ENCODE results near the gene CCN5.

The CCN5 gene

DNA sequence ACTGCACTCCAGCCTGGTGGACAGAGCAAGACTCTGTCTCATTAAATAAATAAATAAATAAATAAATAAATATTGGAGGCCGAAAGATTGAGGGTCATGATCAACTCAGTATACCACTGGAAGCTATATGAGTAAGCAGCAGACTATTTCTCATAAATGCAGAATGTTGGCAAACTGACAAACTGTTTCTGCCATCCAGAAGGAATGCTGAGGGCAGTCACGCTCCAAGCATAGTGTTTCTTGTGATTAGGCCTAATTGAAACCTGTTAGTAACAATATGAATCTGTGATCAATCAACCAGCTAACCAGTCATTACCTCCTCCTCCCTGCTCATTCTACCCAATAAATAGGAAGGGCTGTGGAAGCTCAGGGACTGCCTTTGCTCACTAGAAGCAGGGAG, 15.3 kb downstream of the CCN5 start:
- Mint-ChIP-seq H3K4me1 (ENCODE audit: low read depth) (peaks cover 15% of the 10 kb centered on the region), H3K27ac (no peak overlapping the region), H3K27me3 (peaks cover 3% of the 10 kb centered on the region), H3K9me3 (no peaks in the 10 kb centered on the region), H3K36me3 (ENCODE audit: low read depth) (no peaks in the 10 kb centered on the region), H3K4me3 (no peak overlapping the region)
- intact Hi-C loops (cut with micrococcal nuclease): no loop called here

- no peak overlapping the region for H3K27ac Mint-ChIP-seq
- H3K4me3 Mint-ChIP-seq: no peak overlapping the region
- no peaks in the 10 kb centered on the region for H3K36me3 Mint-ChIP-seq (ENCODE audit: low read depth)
- H3K4me1 Mint-ChIP-seq (ENCODE audit: low read depth): peaks cover 22% of the 10 kb centered on the region
- H3K9me3 Mint-ChIP-seq: peaks cover 10% of the 10 kb centered on the region
- intact Hi-C loops (cut with micrococcal nuclease): no loop called here
- H3K27me3 Mint-ChIP-seq: peaks cover 3% of the 10 kb centered on the region
Measured at GRCh38 chr20:44731657-44732056, 16.5 kb downstream of the CCN5 start.

- Mint-ChIP-seq H3K27me3 (peaks cover 3% of the 10 kb centered on the region), H3K9me3 (peaks cover 13% of the 10 kb centered on the region), H3K4me3 (no peak overlapping the region), H3K4me1 (ENCODE audit: low read depth) (peaks cover 22% of the 10 kb centered on the region), H3K27ac (no peak overlapping the region), H3K36me3 (ENCODE audit: low read depth) (no peaks in the 10 kb centered on the region)
- intact Hi-C loops (cut with micrococcal nuclease): no loop called here
Measured at GRCh38 chr20:44732327-44732726, 17.2 kb downstream of the CCN5 start.

DNA sequence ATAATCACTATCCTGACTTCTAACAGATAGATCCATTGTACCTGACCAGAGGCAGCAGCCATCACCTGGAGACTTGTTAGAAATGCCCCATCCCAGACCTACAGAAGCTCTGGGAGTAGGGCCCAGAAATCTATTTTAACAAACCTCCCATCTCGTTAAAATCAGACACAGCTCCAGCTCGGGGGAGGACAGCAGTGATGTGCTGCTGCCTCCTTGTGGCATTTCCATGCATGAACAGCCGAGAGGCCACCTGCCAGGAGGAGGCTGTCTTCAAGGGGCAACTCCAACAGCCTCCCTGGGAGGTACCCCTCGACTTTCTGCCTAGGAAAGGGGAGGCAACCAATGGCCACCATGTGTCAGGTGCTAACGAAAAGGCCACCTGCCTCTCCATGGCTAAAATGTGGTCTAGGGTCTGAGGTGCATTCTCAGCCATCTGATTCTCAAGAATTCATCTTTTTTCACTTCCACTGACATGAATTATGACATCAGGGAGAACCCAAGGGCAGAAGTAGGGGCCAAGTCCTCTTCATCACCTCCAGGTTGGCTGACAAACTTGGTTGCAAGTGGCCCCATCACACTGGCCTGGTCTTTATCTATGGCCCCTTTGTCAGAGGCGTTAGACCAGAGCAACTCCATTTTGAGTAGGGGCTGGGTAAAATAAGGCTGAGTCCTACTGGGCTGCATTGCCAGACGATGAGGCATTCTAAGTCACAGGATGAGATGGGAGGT, 18.3 kb downstream of the CCN5 start:
- Mint-ChIP-seq H3K36me3 (ENCODE audit: low read depth) (no peaks in the 10 kb centered on the region), H3K27me3 (peaks cover 3% of the 10 kb centered on the region), H3K4me1 (ENCODE audit: low read depth) (peaks cover 21% of the 10 kb centered on the region), H3K27ac (no peak overlapping the region), H3K9me3 (peaks cover 13% of the 10 kb centered on the region), H3K4me3 (no peak overlapping the region)
- intact Hi-C loops (cut with micrococcal nuclease): loop anchor here (1.0 kb wide), 1 partner anchor 48 kb away; no protein-coding TSS in a partner anchor

DNA sequence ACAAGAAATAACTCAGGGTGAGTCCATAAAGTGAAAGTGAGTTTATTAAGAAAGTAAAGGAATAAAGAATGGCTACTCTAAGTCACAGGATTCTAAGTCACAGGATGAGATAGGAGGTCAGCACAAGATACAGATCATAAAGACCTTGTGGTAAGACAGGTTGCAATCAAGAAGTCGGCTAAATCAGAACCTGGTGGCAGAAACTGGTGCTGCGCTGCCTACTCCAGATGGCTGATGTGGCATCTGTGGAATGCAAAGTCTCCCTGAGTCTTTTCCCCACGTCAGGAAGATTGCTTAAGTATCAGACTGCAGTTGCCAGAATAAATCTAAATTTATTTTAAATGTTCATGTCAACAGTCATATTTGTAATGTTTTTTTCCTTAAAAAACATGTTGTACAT, 19.8 kb downstream of the CCN5 start:
- peaks cover 14% of the 10 kb centered on the region for H3K4me1 Mint-ChIP-seq (ENCODE audit: low read depth)
- H3K9me3 Mint-ChIP-seq: peaks cover 13% of the 10 kb centered on the region
- intact Hi-C loops (cut with micrococcal nuclease): no loop called here
- H3K36me3 Mint-ChIP-seq (ENCODE audit: low read depth): no peaks in the 10 kb centered on the region
- no peak overlapping the region for H3K4me3 Mint-ChIP-seq
- H3K27ac Mint-ChIP-seq: no peak overlapping the region
- H3K27me3 Mint-ChIP-seq: peaks cover 2% of the 10 kb centered on the region

- peak overlapping the region; percentile 85 for H3K27ac Mint-ChIP-seq
- H3K9me3 Mint-ChIP-seq: peaks cover 13% of the 10 kb centered on the region
- H3K4me1 Mint-ChIP-seq (ENCODE audit: low read depth): peaks cover 14% of the 10 kb centered on the region
- no peaks in the 10 kb centered on the region for H3K36me3 Mint-ChIP-seq (ENCODE audit: low read depth)
- peaks cover 3% of the 10 kb centered on the region for H3K27me3 Mint-ChIP-seq
- peak overlapping the region; percentile 51 for H3K4me3 Mint-ChIP-seq
- intact Hi-C loops (cut with micrococcal nuclease): no loop called here
Measured at GRCh38 chr20:44735816-44736169, 20.6 kb downstream of the CCN5 start.

GRCh38 chr20:44736170-44737021, 21.2 kb downstream of the CCN5 start:
- H3K4me3 Mint-ChIP-seq: peak overlapping the region; percentile 51
- intact Hi-C loops (cut with micrococcal nuclease): no loop called here
- peaks cover 13% of the 10 kb centered on the region for H3K9me3 Mint-ChIP-seq
- H3K36me3 Mint-ChIP-seq (ENCODE audit: low read depth): no peaks in the 10 kb centered on the region
- H3K4me1 Mint-ChIP-seq (ENCODE audit: low read depth): peaks cover 14% of the 10 kb centered on the region
- H3K27ac Mint-ChIP-seq: peak overlapping the region; percentile 85
- H3K27me3 Mint-ChIP-seq: peaks cover 5% of the 10 kb centered on the region

- no peaks in the 10 kb centered on the region for H3K36me3 Mint-ChIP-seq (ENCODE audit: low read depth)
- peaks cover 13% of the 10 kb centered on the region for H3K9me3 Mint-ChIP-seq
- peaks cover 10% of the 10 kb centered on the region for H3K27me3 Mint-ChIP-seq
- peaks cover 14% of the 10 kb centered on the region for H3K4me1 Mint-ChIP-seq (ENCODE audit: low read depth)
- no peak overlapping the region for H3K4me3 Mint-ChIP-seq
- H3K27ac Mint-ChIP-seq: no peak overlapping the region
- intact Hi-C loops (cut with micrococcal nuclease): no loop called here
Measured at GRCh38 chr20:44737116-44737515, 21.9 kb downstream of the CCN5 start.

DNA sequence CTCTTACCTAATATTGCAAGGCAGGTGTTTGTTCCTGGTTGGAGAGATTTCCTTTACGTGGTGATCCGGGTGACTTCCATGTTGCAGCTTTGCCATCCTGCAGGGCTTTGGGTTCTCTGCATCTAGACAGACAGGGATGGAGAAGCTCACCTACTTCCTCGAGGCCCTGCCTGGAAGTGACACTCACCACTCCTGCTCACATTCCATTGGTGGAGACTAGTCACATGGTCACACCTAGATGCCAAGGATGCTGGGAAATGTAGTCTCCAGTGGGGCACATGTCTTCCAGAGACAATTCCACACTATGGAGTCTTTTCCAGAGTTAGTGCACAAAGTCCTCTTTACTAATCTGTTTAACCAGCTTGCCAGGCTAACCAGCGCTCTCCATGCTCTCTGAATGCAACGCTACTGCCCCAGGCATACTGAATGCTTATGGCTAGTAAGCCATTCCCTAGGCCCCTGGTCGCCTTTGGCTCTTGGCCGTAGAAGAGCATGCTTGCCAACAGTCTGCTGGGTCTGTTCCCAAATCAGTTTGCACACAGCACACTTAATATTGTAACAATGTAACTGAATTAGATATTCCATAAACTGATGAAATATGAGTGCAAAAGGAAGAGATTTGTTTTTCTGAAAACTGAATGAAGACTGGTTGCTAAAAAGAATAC, 23.8 kb downstream of the CCN5 start:
- H3K4me3 Mint-ChIP-seq: no peak overlapping the region

DNA sequence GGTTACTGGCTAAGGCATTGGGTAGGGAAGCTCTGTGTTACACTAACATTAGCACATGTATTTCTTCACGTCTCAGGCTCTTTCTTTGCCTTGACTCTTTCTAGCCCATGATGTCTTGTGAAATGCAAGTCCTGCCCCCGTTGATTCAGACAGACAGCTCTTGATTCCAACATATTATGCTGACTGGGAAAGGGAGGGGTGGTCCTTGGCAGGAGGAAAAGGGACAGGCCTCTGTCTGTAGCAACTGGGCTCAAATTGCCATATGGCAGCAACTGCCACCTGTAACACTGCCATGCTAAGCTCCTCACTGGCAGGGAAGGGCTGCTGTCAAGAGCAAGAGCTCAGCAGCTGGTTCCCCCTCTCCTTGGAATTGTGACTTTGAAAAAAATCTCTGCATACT, 24.8 kb downstream of the CCN5 start:
- Mint-ChIP-seq H3K27ac (no peak overlapping the region), H3K27me3 (peaks cover 31% of the 10 kb centered on the region), H3K9me3 (peaks cover 13% of the 10 kb centered on the region), H3K4me1 (ENCODE audit: low read depth) (peaks cover 7% of the 10 kb centered on the region), H3K4me3 (no peak overlapping the region), H3K36me3 (ENCODE audit: low read depth) (no peaks in the 10 kb centered on the region)
- intact Hi-C loops (cut with micrococcal nuclease): no loop called here

More for the DNA sequence above, 23.8 kb downstream of the CCN5 start:
- Mint-ChIP-seq H3K9me3 (peaks cover 13% of the 10 kb centered on the region), H3K36me3 (ENCODE audit: low read depth) (no peaks in the 10 kb centered on the region), H3K27me3 (peaks cover 21% of the 10 kb centered on the region), H3K27ac (no peak overlapping the region), H3K4me1 (ENCODE audit: low read depth) (peaks cover 7% of the 10 kb centered on the region)
- intact Hi-C loops (cut with micrococcal nuclease): no loop called here

DNA sequence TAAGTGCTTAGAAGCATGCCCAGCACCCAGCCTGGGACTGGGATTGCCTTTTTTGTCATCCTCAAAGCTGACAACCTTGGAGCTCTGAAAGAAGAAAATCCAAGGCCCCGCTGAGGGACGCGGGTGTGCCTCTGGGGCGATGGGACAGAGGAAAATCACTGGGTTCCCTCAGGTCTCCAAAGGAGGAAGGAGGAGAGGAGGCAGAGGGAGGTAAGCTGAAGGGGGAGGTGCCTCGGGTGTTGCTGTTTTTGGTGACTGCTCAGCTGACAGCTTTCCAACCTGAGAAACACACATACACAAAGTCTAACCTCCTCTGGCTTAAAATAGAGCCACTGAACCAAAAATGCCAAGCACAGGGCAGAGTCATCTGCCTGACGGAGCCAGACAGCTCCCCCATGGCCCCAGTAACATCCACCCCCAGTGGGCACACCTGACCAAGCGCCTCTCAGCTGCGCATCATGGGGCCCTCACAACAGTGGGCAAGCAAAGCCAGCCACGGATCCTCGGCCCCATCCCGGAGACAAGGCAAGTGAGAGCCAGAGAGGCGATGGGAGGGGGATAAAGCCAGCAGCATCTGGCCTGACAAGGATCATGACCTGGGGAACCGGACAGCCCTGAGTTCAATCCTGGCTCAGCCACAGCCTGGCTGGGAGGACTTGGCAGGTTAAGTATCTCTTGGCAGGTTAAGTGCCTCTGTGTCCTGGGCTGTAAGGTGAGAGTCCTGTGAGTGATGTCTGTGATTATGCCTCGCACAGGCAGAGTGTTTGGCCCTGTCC, 27.3 kb downstream of the CCN5 start:
- Mint-ChIP-seq H3K4me1 (ENCODE audit: low read depth) (no peaks in the 10 kb centered on the region), H3K4me3 (no peak overlapping the region), H3K27ac (no peak overlapping the region), H3K27me3 (peaks cover 53% of the 10 kb centered on the region), H3K36me3 (ENCODE audit: low read depth) (no peaks in the 10 kb centered on the region), H3K9me3 (no peaks in the 10 kb centered on the region)
- intact Hi-C loops (cut with micrococcal nuclease): no loop called here

DNA sequence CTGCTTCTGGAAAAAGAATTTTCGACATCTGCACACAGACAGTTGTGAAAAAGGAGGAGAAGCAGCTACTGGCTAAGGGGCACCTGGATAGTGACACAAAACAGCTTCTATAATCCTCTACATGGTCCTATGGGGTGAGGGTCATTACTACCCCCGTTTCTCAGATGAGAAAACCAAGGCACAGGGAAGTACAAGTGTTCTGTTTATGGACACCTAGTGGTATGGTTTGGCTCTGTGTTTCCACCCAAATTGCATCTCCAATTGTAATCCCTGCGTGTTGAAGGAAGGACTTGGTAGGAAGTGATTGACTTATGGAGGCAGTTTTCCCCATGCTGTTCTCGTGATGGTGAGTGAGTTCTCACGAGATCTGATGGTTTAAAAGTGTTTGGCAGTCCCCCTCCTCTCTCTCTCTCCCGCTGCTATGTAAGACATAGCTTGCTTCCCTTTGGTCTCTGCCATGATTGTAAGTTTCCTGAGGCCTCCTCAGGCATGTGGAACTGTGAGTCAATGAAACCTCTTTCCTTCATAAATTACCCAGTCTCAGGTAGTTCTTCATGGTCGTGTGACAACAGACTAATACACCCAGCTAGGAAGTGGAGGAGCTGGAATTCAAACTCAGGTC, 28.0 kb downstream of the CCN5 start:
- Mint-ChIP-seq H3K9me3 (no peaks in the 10 kb centered on the region), H3K36me3 (ENCODE audit: low read depth) (no peaks in the 10 kb centered on the region), H3K27me3 (peaks cover 58% of the 10 kb centered on the region), H3K4me1 (ENCODE audit: low read depth) (no peaks in the 10 kb centered on the region), H3K4me3 (no peak overlapping the region), H3K27ac (no peak overlapping the region)
- intact Hi-C loops (cut with micrococcal nuclease): no loop called here

DNA sequence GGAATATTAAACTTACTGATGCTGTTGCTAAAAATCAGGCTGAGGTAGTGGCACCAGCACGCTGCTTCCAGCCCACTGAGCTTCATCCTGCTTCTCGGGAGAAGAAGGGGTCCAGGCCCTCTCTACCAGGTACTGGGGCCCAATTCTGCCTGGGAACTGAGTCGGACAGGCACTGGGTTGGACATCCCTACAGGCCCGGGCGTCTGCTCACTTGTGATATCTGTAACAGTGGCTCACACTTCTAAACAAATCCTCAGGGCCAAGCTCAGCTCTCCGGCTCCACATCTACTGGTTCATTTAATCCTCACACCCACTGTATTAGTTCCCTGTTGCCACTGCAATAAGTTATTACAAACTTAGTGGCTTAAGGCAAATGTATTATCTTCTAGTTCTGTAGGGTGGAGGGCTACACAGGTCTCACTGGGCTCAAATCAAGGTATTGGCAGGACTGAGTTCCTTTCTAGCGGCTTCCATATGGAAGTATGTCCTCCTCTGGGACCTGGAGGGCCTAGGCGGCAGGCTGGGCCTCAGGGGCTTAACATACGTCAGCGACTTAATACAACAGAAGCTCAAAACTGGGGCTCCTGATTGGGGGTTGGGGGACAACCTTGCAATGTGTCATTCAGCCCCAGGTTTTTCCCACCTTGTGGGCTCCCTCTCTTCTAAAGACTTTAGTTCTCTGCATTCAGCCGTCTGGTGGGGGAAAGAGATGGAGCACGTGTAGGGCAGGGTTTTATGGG, 28.9 kb downstream of the CCN5 start:
- no peak overlapping the region for H3K27ac Mint-ChIP-seq
- no peaks in the 10 kb centered on the region for H3K9me3 Mint-ChIP-seq
- no peaks in the 10 kb centered on the region for H3K4me1 Mint-ChIP-seq (ENCODE audit: low read depth)
- no peaks in the 10 kb centered on the region for H3K36me3 Mint-ChIP-seq (ENCODE audit: low read depth)
- intact Hi-C loops (cut with micrococcal nuclease): no loop called here
- H3K27me3 Mint-ChIP-seq: peaks cover 64% of the 10 kb centered on the region
- no peak overlapping the region for H3K4me3 Mint-ChIP-seq
